Left lung (tissue), 10 donors: ENCODE data around the gene ART4. TPM values are rescaled to one million over a fixed set of nuclear protein-coding genes. Genes with fewer than 3 reads are reported as not detected.

Source experiments
- ATAC-seq: fragments of 200-7000 bp; cut with Tn5 transposase; one replicate; pipeline ENCODE4 v1.9.1; 2020; ENCODE audit warnings: moderate library complexity
- DNase-seq, 4 donors: peaks; one replicate each; pipeline ENCODE4 v3.0.0-alpha.2; 2013 to 2020
- H3K27ac ChIP-seq, 2 donors: fragments of 200-600 bp; sonication (generic) in 1 of 2; one replicate each; pipeline versions ENCODE4 v1.5.0 to v1.8.0; 2020 to 2021
- H3K27me3 ChIP-seq, 2 donors: fragments of 200-600 bp; sonication (generic) in 1 of 2; one replicate each; pipeline versions ENCODE4 v1.5.0 to v1.8.0; 2020 to 2021
- H3K36me3 ChIP-seq, 2 donors: fragments of 200-600 bp; sonication (generic) in 1 of 2; one replicate each; pipeline versions ENCODE4 v1.5.0 to v1.8.0; 2020 to 2021
- H3K4me1 ChIP-seq, 2 donors: fragments of 200-600 bp; one replicate each; pipeline ENCODE4 v1.8.0; 2021
- H3K4me3 ChIP-seq, 2 donors: fragments of 200-600 bp; sonication (generic) in 1 of 2; one replicate each; pipeline versions ENCODE4 v1.5.0 to v1.8.0; 2020 to 2021; ENCODE audit warnings: mild to moderate bottlenecking in 1 of 2
- H3K9me3 ChIP-seq, 2 donors: fragments of 200-600 bp; sonication (generic) in 1 of 2; one replicate each; pipeline versions ENCODE4 v1.5.0 to v1.8.0; 2020 to 2021
- intact Hi-C, 2 donors: fragments of 100-400 bp; cut with DNase I; formaldehyde crosslinking; loops; one replicate each; pipeline versions ENCODE4 v1.11.2 to v1.14.2; 2022
- polyA plus RNA-seq, 6 donors: library from polyadenylated mRNA; unstranded; fragments of 120-200 nt; gene quantifications; one replicate each; pipeline ENCODE4 v1.2.1, GENCODE V29; 2013; ENCODE audit not compliant: insufficient read length in 6 of 6
- total RNA-seq, 2 donors: library from RNA; stranded (reverse); fragmentation: NEBNext Ultra II Directional; extraction: Animal tissue kit (Norgen Biotek cat#: 25700); gene quantifications; one replicate each; pipeline ENCODE4 v1.2.1, GENCODE V29; 2021
- TF ChIP-seq, protein P1 (sequence below), 2 donors: fragments of 200-600 bp; sonication (generic) in 1 of 2; IDR thresholded peaks; one replicate each; pipeline versions ENCODE4 v1.5.0 to v1.8.0; 2021; ENCODE audit warnings: antibody characterized with exemption in 2 of 2
- donor health status: DM: no; HTN: yes; CAD: no.
- donor health status: DM: no; HTN: no; CAD: no.

ART4 gene
- total and polyA plus RNA-seq, 8 donors = 0.11 to 3.1 (median 0.24) TPM

DNA sequence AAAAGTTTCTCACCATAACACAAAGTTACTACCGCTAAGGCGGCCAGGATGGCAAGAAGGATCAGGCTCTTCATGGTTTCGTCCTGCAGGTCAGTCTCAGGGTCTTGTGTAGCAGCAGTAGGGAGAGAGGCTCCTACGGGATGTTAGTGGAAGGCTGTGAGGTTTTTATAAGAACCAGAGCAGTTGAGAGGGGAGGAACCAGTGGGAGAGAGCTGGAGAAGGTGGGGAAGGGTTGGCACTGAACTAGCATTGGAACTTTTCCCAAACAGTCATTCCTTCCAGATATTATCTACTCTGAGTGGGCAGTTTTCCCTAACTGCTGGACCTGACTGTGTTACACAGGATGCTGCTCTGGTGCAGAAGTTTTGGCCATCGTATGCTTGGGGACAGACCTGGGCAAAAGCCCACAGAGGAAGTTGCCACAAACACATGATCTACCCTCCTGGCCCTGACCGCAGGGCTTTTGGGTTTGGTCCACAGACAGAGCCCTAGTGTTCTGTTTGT lies 42.4 kb upstream of the ART4 start, which contains the start of gene MGP:
Gene MGP, minus strand, starts transcription at position 137 of the 504 bp plus-strand sequence. Its CDS starts 63 bp downstream, at position 74.
- H3K36me3 ChIP-seq = peaks cover 0 to 5% of the 10 kb centered on the region in 2 donors
- peaks cover 0 to 35% of the 10 kb centered on the region in 2 donors for H3K4me1 ChIP-seq
- peak in 1 of 4 donors; percentile 37 for DNase-seq
- TF ChIP-seq, protein P1, sequence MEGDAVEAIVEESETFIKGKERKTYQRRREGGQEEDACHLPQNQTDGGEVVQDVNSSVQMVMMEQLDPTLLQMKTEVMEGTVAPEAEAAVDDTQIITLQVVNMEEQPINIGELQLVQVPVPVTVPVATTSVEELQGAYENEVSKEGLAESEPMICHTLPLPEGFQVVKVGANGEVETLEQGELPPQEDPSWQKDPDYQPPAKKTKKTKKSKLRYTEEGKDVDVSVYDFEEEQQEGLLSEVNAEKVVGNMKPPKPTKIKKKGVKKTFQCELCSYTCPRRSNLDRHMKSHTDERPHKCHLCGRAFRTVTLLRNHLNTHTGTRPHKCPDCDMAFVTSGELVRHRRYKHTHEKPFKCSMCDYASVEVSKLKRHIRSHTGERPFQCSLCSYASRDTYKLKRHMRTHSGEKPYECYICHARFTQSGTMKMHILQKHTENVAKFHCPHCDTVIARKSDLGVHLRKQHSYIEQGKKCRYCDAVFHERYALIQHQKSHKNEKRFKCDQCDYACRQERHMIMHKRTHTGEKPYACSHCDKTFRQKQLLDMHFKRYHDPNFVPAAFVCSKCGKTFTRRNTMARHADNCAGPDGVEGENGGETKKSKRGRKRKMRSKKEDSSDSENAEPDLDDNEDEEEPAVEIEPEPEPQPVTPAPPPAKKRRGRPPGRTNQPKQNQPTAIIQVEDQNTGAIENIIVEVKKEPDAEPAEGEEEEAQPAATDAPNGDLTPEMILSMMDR (IDR thresholded peaks at IDR 0.05) = no peak
- intact Hi-C loops = no loop called here
- H3K27me3 ChIP-seq = no peaks in the 10 kb centered on the region
- H3K27ac ChIP-seq = peak within 1 kb of the TSS; percentile 61 to 87
- peak within 1 kb of the TSS; percentile 15 to 30 for H3K4me3 ChIP-seq
- peak; percentile 76 for ATAC-seq
- no peaks in the 10 kb centered on the region for H3K9me3 ChIP-seq

DNA sequence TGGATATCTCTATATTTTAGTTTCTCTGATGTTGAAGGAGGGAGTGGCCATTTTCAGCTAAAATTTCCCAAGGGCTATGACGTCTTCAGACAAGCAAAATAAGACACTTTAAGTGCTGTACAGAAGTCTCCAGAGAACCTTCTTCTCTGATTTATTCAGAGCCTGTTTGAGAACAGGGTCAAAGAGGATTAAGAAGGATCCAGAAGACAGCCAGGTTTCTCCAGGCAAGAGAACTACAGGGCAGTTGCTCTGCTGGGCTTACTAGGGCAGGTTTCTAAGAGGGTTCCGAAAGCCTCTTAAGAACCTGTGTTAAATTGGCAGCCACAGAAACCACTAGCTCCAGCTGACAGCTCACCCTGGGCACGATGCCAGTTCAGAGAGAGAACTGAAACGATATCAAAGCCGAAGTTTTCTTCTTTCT lies 41.1 kb upstream of the ART4 start:
- Histone ChIP-seq H3K27ac (peak overlapping the region; percentile 61 to 87), H3K27me3 (no peaks in the 10 kb centered on the region), H3K36me3 (peaks cover 0 to 5% of the 10 kb centered on the region in 2 donors), H3K9me3 (no peaks in the 10 kb centered on the region), H3K4me1 (peaks cover 0 to 35% of the 10 kb centered on the region in 2 donors), H3K4me3 (peak overlapping the region; percentile 15 to 30)
- intact Hi-C loops = no loop called here
- DNase-seq = peak; percentile 52 to 82 (median 66)
- TF ChIP-seq, protein P1 (IDR thresholded peaks at IDR 0.05) = no peak
- ATAC-seq = peak; percentile 72

DNA sequence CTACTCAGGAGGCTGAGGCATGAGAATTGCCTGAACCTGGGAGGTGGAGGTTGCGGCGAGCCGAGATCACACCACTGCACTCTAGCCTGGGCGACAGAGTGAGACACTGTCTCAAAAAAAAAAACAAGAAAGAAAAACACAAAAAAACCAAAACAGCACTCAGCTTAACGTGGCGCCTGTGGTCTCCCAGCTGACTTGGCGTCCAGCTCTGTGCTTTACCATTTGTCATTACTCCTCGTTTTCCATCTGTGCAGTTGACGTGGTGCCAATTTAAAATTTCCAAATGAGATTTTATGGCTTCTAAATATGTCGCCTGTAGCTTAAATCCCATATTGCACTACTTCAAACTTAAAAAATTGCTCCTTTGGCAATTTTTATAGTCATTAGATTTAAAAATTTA lies 40.4 kb upstream of the ART4 start:
- no peak for ATAC-seq
- no peaks in the 10 kb centered on the region for H3K27me3 ChIP-seq
- intact Hi-C loops = no loop called here
- H3K36me3 ChIP-seq = peaks cover 0 to 5% of the 10 kb centered on the region in 2 donors
- peak overlapping the region; percentile 61 to 87 for H3K27ac ChIP-seq
- peak overlapping the region; percentile 15 to 19 for H3K4me3 ChIP-seq
- TF ChIP-seq, protein P1 (IDR thresholded peaks at IDR 0.05) = no peak
- peaks cover 0 to 35% of the 10 kb centered on the region in 2 donors for H3K4me1 ChIP-seq
- no peaks in the 10 kb centered on the region for H3K9me3 ChIP-seq
- peak in 2 of 4 donors; percentile 78 to 84 for DNase-seq

DNA sequence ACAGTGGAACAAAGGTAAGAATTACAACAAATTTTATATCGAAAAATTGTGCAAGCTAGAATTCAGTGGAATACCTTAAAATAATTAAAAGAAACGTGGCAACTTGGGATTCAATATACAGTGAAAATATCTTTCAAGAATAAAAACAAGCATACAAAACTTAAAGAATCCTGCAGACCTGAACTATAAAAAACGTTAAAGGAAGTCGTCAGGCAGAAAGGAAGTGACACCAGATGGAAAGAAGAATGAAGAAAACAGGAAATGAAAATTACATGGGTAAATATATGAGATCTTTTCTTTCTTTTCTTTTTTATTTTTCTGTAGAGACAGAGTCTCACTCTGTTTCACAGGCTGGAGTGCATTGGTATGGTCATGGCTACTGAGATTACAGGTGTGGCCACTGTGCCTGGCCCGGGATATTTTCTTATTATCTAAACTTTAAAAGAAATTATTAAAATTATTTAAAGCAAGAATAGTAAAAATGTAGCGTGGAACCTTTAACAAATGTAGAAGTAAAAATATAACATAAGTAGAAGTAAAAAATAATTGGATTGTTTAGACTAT lies 37.6 kb upstream of the ART4 start:
- Histone ChIP-seq H3K9me3 (no peaks in the 10 kb centered on the region), H3K27me3 (no peaks in the 10 kb centered on the region), H3K4me3 (no peak overlapping the region), H3K27ac (no peak overlapping the region), H3K4me1 (peaks cover 0 to 27% of the 10 kb centered on the region in 2 donors), H3K36me3 (peaks cover 0 to 5% of the 10 kb centered on the region in 2 donors)
- no peak for ATAC-seq
- no peak for DNase-seq
- TF ChIP-seq, protein P1 (IDR thresholded peaks at IDR 0.05) = no peak
- intact Hi-C loops = no loop called here

DNA sequence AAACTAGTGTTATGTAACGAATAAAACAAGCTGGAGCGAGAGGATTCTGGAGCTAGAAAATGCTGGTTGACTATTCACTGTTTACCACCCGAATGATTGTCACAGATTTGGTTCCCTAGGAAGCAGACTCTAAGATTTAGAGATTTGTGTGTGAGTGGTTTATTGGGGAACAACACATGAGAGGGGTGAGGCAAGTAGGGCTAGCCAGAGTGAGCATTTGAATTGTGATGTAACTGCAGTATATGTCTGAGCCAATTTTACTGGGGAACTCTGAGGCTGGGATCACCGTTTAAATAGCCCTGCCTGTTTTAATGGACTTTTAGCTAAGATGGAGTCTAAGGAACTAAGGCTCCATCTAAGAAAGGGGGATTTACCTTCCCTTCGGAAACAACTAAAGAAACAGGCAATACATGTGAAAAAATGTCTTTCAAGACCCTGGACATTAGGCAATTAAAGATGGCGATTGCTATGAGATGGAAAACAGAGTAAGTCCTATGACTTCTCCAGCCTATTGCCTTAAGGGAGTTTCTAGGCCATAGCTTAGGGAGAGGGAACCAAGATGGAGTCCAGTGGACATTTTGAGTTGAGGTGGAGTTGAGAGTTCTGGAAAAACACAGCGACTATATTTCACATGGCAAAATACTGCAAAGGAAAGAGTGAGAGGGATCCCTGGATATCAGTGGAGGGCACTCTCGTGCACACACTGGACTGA lies 36.1 kb upstream of the ART4 start:
- Histone ChIP-seq H3K9me3 (no peaks in the 10 kb centered on the region), H3K36me3 (peaks cover 0 to 5% of the 10 kb centered on the region in 2 donors), H3K4me3 (no peak overlapping the region), H3K27ac (no peak overlapping the region), H3K27me3 (no peaks in the 10 kb centered on the region), H3K4me1 (peaks cover 0 to 11% of the 10 kb centered on the region in 2 donors)
- intact Hi-C loops = no loop called here
- ATAC-seq = no peak
- no peak for DNase-seq
- TF ChIP-seq, protein P1 (IDR thresholded peaks at IDR 0.05) = no peak
